Effector memory CD8-positive, alpha-beta T cell (primary cell): ENCODE results near the gene NAA11.

Source experiments
- ATAC-seq: fragments of 150-1000 bp; cut with Tn5 transposase; replicated peaks from 2 replicates; pipeline ENCODE4 v1.10.0; 2021; ENCODE audit warnings: mild to moderate bottlenecking, moderate library complexity
- DNase-seq, 3 experiments: peaks; one replicate each; pipeline ENCODE4 v3.0.0; 2021
- H3K27ac Mint-ChIP-seq, 2 donors: one replicate each; pipeline ENCODE4 v1.8.0; 2022; ENCODE audit warnings: mild to moderate bottlenecking in 2 of 2, mixed read lengths in 2 of 2, moderate library complexity in 2 of 2
- H3K27me3 Mint-ChIP-seq, 2 donors: one replicate each; pipeline ENCODE4 v1.8.0; 2022; ENCODE audit warnings: mixed read lengths in 2 of 2
- H3K36me3 Mint-ChIP-seq: one replicate; pipeline ENCODE4 v1.8.0; 2022; ENCODE audit warnings: mild to moderate bottlenecking, moderate library complexity, mixed read lengths; ENCODE audit not compliant: insufficient read depth
- H3K4me1 Mint-ChIP-seq, 2 donors: one replicate each; pipeline ENCODE4 v1.8.0; 2022; ENCODE audit warnings: low read depth in 2 of 2, mixed read lengths in 2 of 2
- H3K4me3 Mint-ChIP-seq, 2 donors: one replicate each; pipeline ENCODE4 v1.8.0; 2022; ENCODE audit warnings: mild to moderate bottlenecking in 2 of 2, mixed read lengths in 2 of 2, moderate library complexity in 2 of 2
- H3K9me3 Mint-ChIP-seq, 2 donors: one replicate each; pipeline ENCODE4 v1.8.0; 2022; ENCODE audit warnings: mixed read lengths in 2 of 2
- total RNA-seq, 9 experiments: gene quantifications; one replicate each; lab custom pipeline; 2026; lab: John Stamatoyannopoulos, UW

The NAA11 gene
- total RNA-seq, result 0 reads per million in 9 experiments

- H3K36me3 Mint-ChIP-seq, result no peaks in the 10 kb centered on the region
- H3K9me3 Mint-ChIP-seq, result peaks cover 0 to 1% of the 10 kb centered on the region in 2 donors
- no peaks in the 10 kb centered on the region for H3K27me3 Mint-ChIP-seq
- H3K4me1 Mint-ChIP-seq, result no peaks in the 10 kb centered on the region
- H3K4me3 Mint-ChIP-seq, result no peak within 1 kb of the TSS
- ATAC-seq, result no peak
- no peak within 1 kb of the TSS for H3K27ac Mint-ChIP-seq
- DNase-seq, result no peak
Observed at GRCh38 chr4:79325864-79326328, at the start of gene NAA11. Gene NAA11, minus strand, starts transcription at chr4:79326061. Its CDS starts 184 bp downstream, at chr4:79325877.

DNA sequence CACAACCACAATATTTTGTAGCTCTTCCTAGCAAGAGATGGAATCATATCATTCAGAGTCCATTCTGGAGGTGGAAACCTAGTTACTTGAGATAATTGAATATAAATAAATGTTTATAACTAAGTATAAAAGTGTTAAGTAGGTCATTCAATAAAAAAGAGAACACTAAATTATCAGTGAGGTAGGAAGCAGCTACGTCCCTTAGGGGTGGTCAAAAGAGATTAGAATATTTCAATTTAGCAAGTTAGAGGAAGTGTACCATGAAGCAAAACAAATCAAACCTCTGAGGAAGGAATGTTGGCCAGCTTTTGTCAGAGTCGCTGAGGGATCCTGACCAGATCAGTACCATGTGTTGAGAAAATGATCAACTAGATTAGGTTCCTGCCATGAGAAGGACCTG, 44.2 kb upstream of the NAA11 start:
- ATAC-seq (no peak), DNase-seq (no peak)
- Mint-ChIP-seq H3K36me3 (no peaks in the 10 kb centered on the region), H3K27me3 (no peaks in the 10 kb centered on the region), H3K9me3 (peaks cover 0 to 2% of the 10 kb centered on the region in 2 donors), H3K27ac (no peak overlapping the region), H3K4me3 (no peak overlapping the region), H3K4me1 (no peaks in the 10 kb centered on the region)

- DNase-seq (no peak), ATAC-seq (no peak)
- Mint-ChIP-seq H3K4me1 (no peaks in the 10 kb centered on the region), H3K27me3 (no peaks in the 10 kb centered on the region), H3K4me3 (no peak overlapping the region), H3K9me3 (peaks cover 0 to 2% of the 10 kb centered on the region in 2 donors), H3K36me3 (no peaks in the 10 kb centered on the region), H3K27ac (no peak overlapping the region)
Observed at GRCh38 chr4:79367096-79367495, 41.2 kb upstream of the NAA11 start.

DNA sequence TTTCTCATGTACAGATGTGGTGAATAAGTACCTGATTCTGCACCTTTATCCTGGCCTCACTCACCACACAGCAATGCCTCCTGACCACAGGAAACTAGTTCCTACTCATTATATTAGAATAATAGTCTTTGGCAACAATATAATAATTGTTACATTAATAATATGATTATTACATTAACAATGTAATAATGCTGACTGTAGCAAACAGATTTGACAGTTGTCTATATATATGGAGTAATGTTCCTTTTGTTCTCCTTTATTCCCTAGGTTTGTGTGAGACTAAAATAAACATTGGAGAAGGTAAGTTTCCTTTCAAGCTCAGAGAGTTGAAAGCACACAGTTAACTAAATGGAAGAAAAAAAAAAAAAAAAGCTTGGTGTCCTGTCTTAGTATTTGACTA, 40.6 kb upstream of the NAA11 start:
- H3K4me3 Mint-ChIP-seq, result no peak overlapping the region

DNA sequence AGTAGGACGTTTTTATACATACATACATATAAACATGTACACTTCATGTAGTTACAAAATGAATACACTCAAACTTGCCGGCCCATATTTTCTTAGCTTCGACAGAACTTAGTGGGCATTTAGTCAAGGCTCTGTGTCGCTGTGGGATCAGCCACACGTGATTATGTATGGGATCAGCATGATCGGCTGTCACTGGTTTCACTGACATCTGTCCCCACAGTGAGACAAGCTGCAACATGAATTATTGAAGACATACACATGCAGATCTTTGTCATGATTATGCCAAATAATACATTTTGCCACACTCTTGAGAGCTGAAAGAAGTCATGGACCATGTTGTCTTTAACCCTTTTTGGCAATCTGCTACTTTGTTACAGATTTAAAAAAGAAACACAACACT, 38.2 kb upstream of the NAA11 start:
- Mint-ChIP-seq H3K27me3 (no peaks in the 10 kb centered on the region), H3K4me1 (no peaks in the 10 kb centered on the region), H3K36me3 (no peaks in the 10 kb centered on the region), H3K27ac (no peak overlapping the region), H3K4me3 (no peak overlapping the region), H3K9me3 (no peaks in the 10 kb centered on the region)
- ATAC-seq (no peak), DNase-seq (no peak)

More for the DNA sequence above, 40.6 kb upstream of the NAA11 start:
- ATAC-seq, result no peak
- Mint-ChIP-seq H3K27ac (no peak overlapping the region), H3K4me1 (no peaks in the 10 kb centered on the region), H3K27me3 (no peaks in the 10 kb centered on the region), H3K9me3 (peaks cover 0 to 2% of the 10 kb centered on the region in 2 donors), H3K36me3 (no peaks in the 10 kb centered on the region)
- no peak for DNase-seq

DNA sequence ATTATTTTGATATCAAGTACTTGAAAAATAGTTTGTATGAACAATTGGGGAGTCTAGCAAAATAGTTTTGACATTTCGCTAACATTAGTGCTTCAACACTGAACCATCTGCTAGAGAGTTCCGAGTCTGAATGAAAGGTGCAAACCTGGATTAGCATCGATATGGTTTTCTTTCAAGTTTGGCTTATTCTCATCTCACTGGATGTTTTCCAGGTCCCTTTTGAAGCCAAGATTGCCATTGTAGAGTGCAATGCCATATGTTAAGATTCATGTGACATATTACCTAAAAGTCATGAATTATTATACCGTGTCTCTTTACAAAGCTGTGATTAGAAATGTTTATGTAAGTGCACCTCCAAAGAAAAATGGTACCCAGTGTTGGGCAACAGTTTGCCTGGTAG, 36.8 kb upstream of the NAA11 start:
- ATAC-seq (no peak), DNase-seq (no peak)
- Mint-ChIP-seq H3K27ac (no peak overlapping the region), H3K27me3 (no peaks in the 10 kb centered on the region), H3K36me3 (no peaks in the 10 kb centered on the region), H3K9me3 (no peaks in the 10 kb centered on the region), H3K4me3 (no peak overlapping the region), H3K4me1 (no peaks in the 10 kb centered on the region)

GRCh38 chr4:79360006-79360405, 34.1 kb upstream of the NAA11 start:
- Mint-ChIP-seq H3K4me3 (no peak overlapping the region), H3K4me1 (no peaks in the 10 kb centered on the region), H3K36me3 (no peaks in the 10 kb centered on the region), H3K27me3 (no peaks in the 10 kb centered on the region), H3K27ac (no peak overlapping the region), H3K9me3 (no peaks in the 10 kb centered on the region)
- DNase-seq, result no peak
- no peak for ATAC-seq

GRCh38 chr4:79358438-79358837, 32.6 kb upstream of the NAA11 start:
- no peaks in the 10 kb centered on the region for H3K27me3 Mint-ChIP-seq
- no peak overlapping the region for H3K4me3 Mint-ChIP-seq
- H3K36me3 Mint-ChIP-seq, result no peaks in the 10 kb centered on the region
- no peak overlapping the region for H3K27ac Mint-ChIP-seq
- no peaks in the 10 kb centered on the region for H3K4me1 Mint-ChIP-seq
- no peaks in the 10 kb centered on the region for H3K9me3 Mint-ChIP-seq
- no peak for ATAC-seq
- DNase-seq, result no peak

DNA sequence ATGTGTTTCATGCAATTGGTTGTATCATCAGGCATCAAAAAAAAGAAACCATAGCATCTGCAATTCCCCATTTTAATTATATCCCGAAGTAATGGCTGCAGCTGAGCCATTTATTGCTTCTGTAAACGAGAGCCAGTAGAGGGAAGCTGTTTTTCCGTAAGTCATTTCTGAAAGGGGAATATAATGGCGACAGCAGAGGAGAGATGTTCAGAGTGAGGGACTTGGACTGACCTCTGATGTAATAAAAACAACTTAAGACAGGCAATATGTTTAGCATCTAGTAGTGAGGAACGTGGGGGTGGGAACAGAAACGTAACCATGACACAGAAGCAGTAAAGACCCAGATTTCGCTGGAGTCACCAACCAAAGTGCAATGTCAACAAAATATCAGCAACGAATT, 31.5 kb upstream of the NAA11 start:
- no peaks in the 10 kb centered on the region for H3K4me1 Mint-ChIP-seq
- no peak overlapping the region for H3K27ac Mint-ChIP-seq
- DNase-seq, result no peak
- no peaks in the 10 kb centered on the region for H3K36me3 Mint-ChIP-seq
- no peaks in the 10 kb centered on the region for H3K27me3 Mint-ChIP-seq
- ATAC-seq, result no peak
- no peak overlapping the region for H3K4me3 Mint-ChIP-seq
- no peaks in the 10 kb centered on the region for H3K9me3 Mint-ChIP-seq

DNA sequence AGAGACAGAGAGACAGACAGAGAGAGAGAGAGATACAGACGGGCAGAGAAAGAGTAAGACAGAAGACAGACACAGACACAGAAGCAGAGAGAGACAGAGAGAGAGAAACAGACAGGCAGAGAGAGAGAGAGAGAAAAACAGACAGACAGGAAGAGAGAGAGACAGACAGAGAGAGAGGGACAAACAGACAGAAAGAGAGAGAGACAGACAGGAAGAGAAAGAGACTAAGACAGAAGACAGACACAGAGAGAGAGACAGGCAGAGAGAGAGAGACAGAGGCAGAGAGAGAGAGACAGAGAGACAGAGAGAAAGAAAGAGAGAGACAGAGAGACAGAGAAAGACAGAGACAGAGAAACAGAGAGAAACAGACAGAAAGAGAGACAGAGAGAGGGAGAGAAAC, 27.2 kb upstream of the NAA11 start:
- Mint-ChIP-seq H3K4me1 (no peaks in the 10 kb centered on the region), H3K9me3 (peaks cover 0 to 1% of the 10 kb centered on the region in 2 donors), H3K36me3 (no peaks in the 10 kb centered on the region), H3K27ac (no peak overlapping the region), H3K4me3 (no peak overlapping the region), H3K27me3 (no peaks in the 10 kb centered on the region)
- no peak for ATAC-seq
- no peak for DNase-seq

GRCh38 chr4:79348405-79348804, 22.5 kb upstream of the NAA11 start:
- no peak for ATAC-seq
- no peaks in the 10 kb centered on the region for H3K4me1 Mint-ChIP-seq
- H3K36me3 Mint-ChIP-seq, result no peaks in the 10 kb centered on the region
- H3K27me3 Mint-ChIP-seq, result no peaks in the 10 kb centered on the region
- H3K4me3 Mint-ChIP-seq, result no peak overlapping the region
- no peak overlapping the region for H3K27ac Mint-ChIP-seq
- H3K9me3 Mint-ChIP-seq, result peaks cover 2 to 6% of the 10 kb centered on the region in 2 donors
- no peak for DNase-seq

- no peak for ATAC-seq
- Mint-ChIP-seq H3K36me3 (no peaks in the 10 kb centered on the region), H3K4me1 (no peaks in the 10 kb centered on the region), H3K27me3 (no peaks in the 10 kb centered on the region), H3K4me3 (no peak overlapping the region), H3K27ac (no peak overlapping the region), H3K9me3 (peaks cover 7 to 13% of the 10 kb centered on the region in 2 donors)
- no peak for DNase-seq
Observed at GRCh38 chr4:79341893-79342653, 16.2 kb upstream of the NAA11 start.

DNA sequence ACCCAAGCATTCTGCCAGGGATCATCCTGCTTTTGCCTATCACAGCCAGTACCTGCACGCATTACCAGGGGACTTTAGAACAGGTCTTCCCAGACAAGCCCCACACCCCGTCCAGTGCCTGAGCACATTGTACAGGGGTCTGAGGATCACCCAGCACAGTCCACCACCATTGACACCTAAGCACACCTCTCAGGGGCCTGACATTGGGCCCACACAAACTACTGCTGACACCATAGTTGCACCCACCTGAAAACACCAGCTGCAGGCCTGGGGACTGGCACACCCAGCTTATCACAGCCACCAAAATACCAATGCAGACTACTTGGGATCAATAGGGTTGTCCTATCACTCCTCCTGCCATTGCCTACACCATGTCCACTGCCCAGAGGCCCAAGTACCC, 14.7 kb upstream of the NAA11 start:
- Mint-ChIP-seq H3K9me3 (peaks cover 7 to 13% of the 10 kb centered on the region in 2 donors), H3K36me3 (no peaks in the 10 kb centered on the region), H3K27ac (no peak overlapping the region), H3K4me1 (no peaks in the 10 kb centered on the region), H3K4me3 (no peak overlapping the region), H3K27me3 (no peaks in the 10 kb centered on the region)
- ATAC-seq (no peak), DNase-seq (no peak)

DNA sequence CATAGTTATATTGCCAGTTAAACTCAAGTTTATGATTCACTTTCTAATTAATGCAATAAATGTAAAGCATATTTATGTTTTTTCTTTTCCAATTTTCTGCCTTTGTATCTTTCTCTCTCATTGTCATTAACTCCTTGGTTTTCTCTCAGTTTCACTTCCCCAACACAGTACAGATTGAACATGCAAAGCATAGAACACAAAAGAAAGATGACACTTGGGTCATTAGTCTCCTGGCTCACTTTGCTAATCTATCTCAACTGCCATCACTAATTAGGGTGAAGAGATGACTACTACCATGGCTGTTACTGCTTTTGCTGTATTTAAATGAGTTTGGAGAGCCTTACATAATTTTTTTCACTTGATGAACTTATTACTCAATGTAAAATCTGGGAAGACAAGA, 12.3 kb upstream of the NAA11 start:
- Mint-ChIP-seq H3K27me3 (no peaks in the 10 kb centered on the region), H3K36me3 (no peaks in the 10 kb centered on the region), H3K9me3 (peaks cover 7 to 11% of the 10 kb centered on the region in 2 donors), H3K4me3 (no peak overlapping the region), H3K4me1 (no peaks in the 10 kb centered on the region), H3K27ac (no peak overlapping the region)
- DNase-seq (no peak), ATAC-seq (no peak)
